Panc1 (cell line): ENCODE results near the gene GATAD2B. TPM values are rescaled to one million over a fixed set of nuclear protein-coding genes. Genes with fewer than 3 reads are reported as not detected.
A peak's percentile ranks its signal among the peaks of the same experiment; 100 is the strongest.

Source experiments
- ATAC-seq: fragments of 200-7000 bp; cut with Tn5 transposase; 2 replicates; pipeline ENCODE4 v1.9.1; 2020; ENCODE audit warnings: mild to moderate bottlenecking, moderate library complexity
- BruUV-seq: library from RNA; stranded (reverse); fragments of 400-500 nt; replicated peaks from 2 replicates; lab custom pipeline; 2021; lab: Mats Ljungman, UMichigan
- CTCF ChIA-PET: fragments of 300-600 bp; sonication (Branson Sonifier 250); formaldehyde crosslinking; loops from one replicate; lab custom pipeline; 2022; ENCODE audit warnings: antibody characterized with exemption; lab: Charles Lee
- POLR2A ChIA-PET: fragments of 300-600 bp; sonication (Branson Sonifier 250); formaldehyde crosslinking; loops from one replicate; lab custom pipeline; 2022; ENCODE audit warnings: antibody characterized with exemption; lab: Charles Lee
- DNase-seq: peaks from one replicate; pipeline ENCODE4 v3.0.0-alpha.2; 2010; ENCODE audit warnings: low read depth, low spot score
- H3K27ac ChIP-seq: 2 replicates; pipeline ENCODE4 v1.5.1; 2011; ENCODE audit warnings: mild to moderate bottlenecking, low read length, inconsistent platforms
- H3K27me3 ChIP-seq: fragments of 200-500 bp; sonication (Bioruptor generic); 2 replicates; pipeline ENCODE4 v1.6.0; 2014; ENCODE audit warnings: low read length, inconsistent platforms; ENCODE audit not compliant: control insufficient read depth, insufficient read depth
- H3K36me3 ChIP-seq: fragments of 200-500 bp; sonication (Bioruptor generic); 2 replicates; pipeline ENCODE4 v1.5.1; 2014; ENCODE audit warnings: inconsistent platforms, mild to moderate bottlenecking, low read length, moderate library complexity; ENCODE audit not compliant: control insufficient read depth, insufficient read depth
- H3K4me1 ChIP-seq: 2 replicates; pipeline ENCODE4 v1.5.1; 2011; ENCODE audit warnings: inconsistent platforms, mild to moderate bottlenecking, low read length, moderate library complexity; ENCODE audit not compliant: control insufficient read depth, insufficient read depth
- H3K4me3 ChIP-seq, 2 experiments: 2 replicates each; pipeline ENCODE4 v1.5.1; 2011 to 2012; ENCODE audit warnings: low read depth in 2 of 2, low read length in 2 of 2, mild to moderate bottlenecking in 2 of 2, inconsistent platforms in 1 of 2, moderate library complexity in 1 of 2
- H3K9me3 ChIP-seq: fragments of 200-500 bp; sonication (Bioruptor generic); 2 replicates; pipeline ENCODE4 v1.5.1; 2014; ENCODE audit warnings: low read depth, mild to moderate bottlenecking, inconsistent platforms, low read length, moderate library complexity; ENCODE audit not compliant: control insufficient read depth, insufficient read depth
- CTCF ChIP-seq: fragments of 450-650 bp; IDR thresholded peaks from 2 replicates; pipeline ENCODE4 v1.5.1; 2017; ENCODE audit warnings: mild to moderate bottlenecking
- POLR2AphosphoS5 ChIP-seq: IDR thresholded peaks from 2 replicates; pipeline ENCODE4 v1.6.1; 2012; ENCODE audit warnings: mild to moderate bottlenecking, low read depth, low read length, moderate library complexity
- REST ChIP-seq, 2 experiments: IDR thresholded peaks; 2 replicates each; pipeline ENCODE4 v1.6.1; 2011 to 2012; ENCODE audit warnings: low read depth in 2 of 2, control low read depth in 1 of 2, low read length in 1 of 2, mild to moderate bottlenecking in 1 of 2, moderate library complexity in 1 of 2; ENCODE audit not compliant: insufficient read depth in 1 of 2
- SIN3A ChIP-seq: IDR thresholded peaks from 2 replicates; pipeline ENCODE4 v1.6.1; 2012; ENCODE audit warnings: low read depth, mild to moderate bottlenecking, low read length, moderate library complexity, borderline replicate concordance; ENCODE audit not compliant: insufficient read depth
- TCF7L2 ChIP-seq: IDR thresholded peaks from 2 replicates; pipeline ENCODE4 v1.6.1; 2011; ENCODE audit warnings: mild to moderate bottlenecking, low read depth, low read length, inconsistent platforms
- in situ Hi-C: cut with HindIII; loops from 2 replicates; pipeline ENCODE4 v1.10.0; 2016; ENCODE audit warnings: low sequenced_read_pairs, low pct_unique_long_range_greater_than_20kb
- intact Hi-C: fragments of 100-400 bp; cut with micrococcal nuclease; formaldehyde crosslinking; loops from one replicate; pipeline ENCODE4 v1.10.0; 2022; ENCODE audit not compliant: unreplicated experiment
- total RNA-seq: library from RNA; stranded (reverse); gene quantifications from one replicate; pipeline ENCODE4 v1.2.1, GENCODE V29; 2021; ENCODE audit not compliant: unreplicated experiment

The GATAD2B gene
- total RNA-seq, 1 experiment from 2014 or later, result 47.2 TPM

GRCh38 chr1:153796786-153797659 lies 125.7 kb downstream of the GATAD2B start:
- no peaks in the 10 kb centered on the region for H3K36me3 ChIP-seq
- no peak for TF ChIP-seq POLR2AphosphoS5
- TF ChIP-seq CTCF, result peak; percentile 94
- TF ChIP-seq SIN3A, result no peak
- H3K27ac ChIP-seq, result no peak overlapping the region
- no peaks in the 10 kb centered on the region for H3K9me3 ChIP-seq
- H3K27me3 ChIP-seq, result no peaks in the 10 kb centered on the region
- no peaks in the 10 kb centered on the region for H3K4me1 ChIP-seq
- intact Hi-C loops, result loop anchor here (2.0 kb wide), 1 partner anchor 190 kb away; the partner anchor contains the start of gene RAB13
- ChIA-PET CTCF (interaction anchor here (0.9 kb wide), 1 partner anchor 190 kb away, joined by 3 read pairs; no protein-coding TSS in a partner anchor), POLR2A (interaction anchor here (0.8 kb wide), 2 partner anchors 189 to 190 kb away, joined by 3 to 7 read pairs; partner anchors contain the start of gene RAB13)
- no peak overlapping the region for H3K4me3 ChIP-seq
- ATAC-seq (peak; percentile 85), DNase-seq (peak; percentile 57)
- BruUV-seq, result no TSS peak
- in situ Hi-C loops, result no loop called here

GRCh38 chr1:153795934-153796785 lies 126.6 kb downstream of the GATAD2B start:
- no peak for TF ChIP-seq REST (IDR thresholded peaks at IDR 0.05; ENCODE audit: insufficient read depth in 1 of 2, low read depth in 2 of 2, low read length in 1 of 2)
- TF ChIP-seq POLR2AphosphoS5, result no peak
- TF ChIP-seq SIN3A, result no peak
- no peak for TF ChIP-seq CTCF
- TF ChIP-seq TCF7L2, result no peak
- H3K9me3 ChIP-seq, result no peaks in the 10 kb centered on the region
- ChIA-PET POLR2A (interaction anchor here (0.5 to 0.8 kb wide), 3 partner anchors 121 to 191 kb away, joined by 3 to 7 read pairs (median 4); partner anchors contain the start of gene RAB13), CTCF (no interaction called here)
- H3K4me3 ChIP-seq, result no peak overlapping the region
- DNase-seq (no peak), ATAC-seq (no peak)
- no peaks in the 10 kb centered on the region for H3K36me3 ChIP-seq
- H3K27me3 ChIP-seq, result no peaks in the 10 kb centered on the region
- no peak overlapping the region for H3K27ac ChIP-seq
- intact Hi-C loops, result loop anchor here (2.0 kb wide), 1 partner anchor 191 kb away; the partner anchor contains the start of gene RAB13
- in situ Hi-C loops, result no loop called here
- no TSS peak for BruUV-seq
- H3K4me1 ChIP-seq, result no peaks in the 10 kb centered on the region
